ENCODE measurements around the gene ARL3.

The ARL3 gene

DNA sequence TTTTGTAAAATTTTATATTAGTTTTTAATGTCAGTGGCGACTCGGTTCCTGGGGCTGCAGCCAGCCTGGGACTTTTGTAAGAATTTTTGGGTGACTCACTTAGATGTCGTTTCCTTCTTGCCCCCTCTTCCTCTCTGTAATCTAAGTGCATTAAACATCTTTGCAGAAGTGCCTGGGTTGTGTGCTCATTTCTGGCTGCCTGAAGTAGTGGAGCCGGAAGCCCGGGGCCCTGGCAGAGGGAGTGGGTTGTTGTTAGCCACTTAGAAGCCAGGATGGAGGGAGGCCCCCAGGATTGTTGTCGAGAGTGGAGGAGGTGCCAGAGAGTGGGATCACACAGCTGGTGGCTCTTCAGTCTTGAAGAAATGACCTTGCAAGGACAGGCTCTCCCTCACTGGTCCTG lies 80.9 kb downstream of the ARL3 start:
- peak; percentile 37 to 84 for DNase-seq

DNA sequence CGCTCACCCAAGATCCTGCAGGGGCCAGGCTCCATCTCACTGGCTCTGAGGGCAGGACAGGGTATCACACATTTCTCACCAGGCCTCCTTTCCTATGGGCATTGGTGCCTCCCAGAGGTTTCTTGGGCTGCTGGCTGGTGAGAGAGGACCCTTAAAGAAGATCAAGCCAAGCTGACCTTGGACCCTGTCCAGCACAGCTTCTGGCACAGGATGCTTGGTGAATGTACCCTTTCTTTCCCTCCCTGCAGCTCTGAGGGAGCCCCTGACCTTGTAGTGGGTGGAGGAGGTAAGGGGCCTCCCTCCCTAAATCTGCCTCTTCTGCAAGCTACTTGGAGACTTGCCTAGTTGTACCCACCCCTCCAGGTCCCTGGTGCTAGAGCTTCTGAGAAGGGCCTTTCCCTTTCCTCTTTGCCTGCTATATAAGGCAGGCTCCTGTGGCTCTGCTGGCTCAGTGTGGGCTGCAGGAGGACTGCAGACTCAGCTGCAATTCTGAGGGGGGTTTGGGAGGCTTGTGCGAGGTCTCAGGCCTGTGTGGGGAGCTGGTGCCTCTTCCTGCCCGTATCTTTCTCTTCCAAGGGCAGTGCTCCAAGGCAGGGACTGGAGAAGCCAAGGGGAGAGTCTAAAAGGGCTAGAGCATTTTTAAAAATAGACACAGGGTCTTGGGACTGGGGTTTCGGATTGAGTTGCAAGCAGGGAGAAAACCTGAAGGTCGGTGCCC lies 81.6 kb downstream of the ARL3 start:
- DNase-seq: no peak

DNA sequence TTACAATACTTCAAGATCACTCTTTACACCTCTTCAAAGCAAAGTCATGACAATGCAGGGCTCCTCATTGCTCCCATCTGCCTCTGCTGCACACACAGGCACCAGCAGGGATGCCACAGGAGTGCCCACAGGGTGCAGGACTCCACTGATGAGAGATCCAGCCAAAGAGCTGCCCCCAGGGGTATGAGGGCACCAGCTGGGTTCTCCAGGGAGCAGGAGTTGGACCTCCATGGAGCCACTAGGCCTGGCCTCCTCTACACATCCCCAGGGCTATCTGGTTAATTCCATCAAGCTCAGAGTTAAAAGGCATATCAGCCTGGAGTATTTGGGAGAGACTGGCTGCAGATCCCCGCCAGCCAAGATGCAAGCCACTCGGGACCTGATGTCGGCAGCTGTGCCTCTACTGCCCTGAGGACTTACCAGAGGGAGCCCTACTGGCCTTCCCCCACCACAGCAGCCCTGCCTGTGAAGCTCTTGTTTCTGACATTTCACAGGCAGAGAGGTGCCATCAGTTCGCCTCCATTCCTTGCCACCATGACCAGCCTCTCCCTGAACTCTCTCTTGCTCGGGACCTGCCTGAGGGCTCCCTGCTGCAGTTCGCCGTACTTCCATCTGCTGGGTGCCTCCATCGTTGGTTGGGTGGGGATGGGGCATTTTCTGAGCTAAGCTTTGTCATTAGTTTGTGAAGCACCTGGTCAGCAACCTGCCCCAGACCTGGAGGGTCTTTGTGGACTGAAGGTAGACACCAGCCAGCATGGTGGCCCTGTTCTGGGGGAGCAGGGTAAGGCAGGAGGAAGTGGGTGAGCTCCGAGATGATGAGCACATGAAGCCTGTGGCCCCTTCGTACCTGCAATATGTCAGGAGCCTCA lies 82.4 kb downstream of the ARL3 start:
- no peak for DNase-seq

DNA sequence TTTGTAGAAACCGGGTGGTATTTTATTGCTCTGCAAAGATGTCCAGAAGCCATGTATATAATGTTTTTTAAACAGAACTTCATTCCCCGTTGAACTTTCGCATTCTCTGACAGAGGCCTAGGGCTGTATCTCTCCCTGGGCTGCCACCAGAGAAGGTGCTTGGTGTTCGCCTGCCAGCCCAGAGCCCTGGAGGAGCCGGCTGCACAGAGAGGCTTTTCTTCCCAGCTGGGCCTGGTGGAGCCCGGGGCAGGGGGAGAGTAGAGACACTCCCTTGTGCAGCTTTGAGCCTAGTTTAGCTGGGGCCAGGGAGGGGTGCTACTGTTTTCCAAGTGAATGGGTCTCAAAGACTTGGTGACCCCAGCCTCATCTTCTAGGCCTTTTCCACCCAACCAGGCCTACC lies 83.5 kb downstream of the ARL3 start:
- no peak for DNase-seq

DNA sequence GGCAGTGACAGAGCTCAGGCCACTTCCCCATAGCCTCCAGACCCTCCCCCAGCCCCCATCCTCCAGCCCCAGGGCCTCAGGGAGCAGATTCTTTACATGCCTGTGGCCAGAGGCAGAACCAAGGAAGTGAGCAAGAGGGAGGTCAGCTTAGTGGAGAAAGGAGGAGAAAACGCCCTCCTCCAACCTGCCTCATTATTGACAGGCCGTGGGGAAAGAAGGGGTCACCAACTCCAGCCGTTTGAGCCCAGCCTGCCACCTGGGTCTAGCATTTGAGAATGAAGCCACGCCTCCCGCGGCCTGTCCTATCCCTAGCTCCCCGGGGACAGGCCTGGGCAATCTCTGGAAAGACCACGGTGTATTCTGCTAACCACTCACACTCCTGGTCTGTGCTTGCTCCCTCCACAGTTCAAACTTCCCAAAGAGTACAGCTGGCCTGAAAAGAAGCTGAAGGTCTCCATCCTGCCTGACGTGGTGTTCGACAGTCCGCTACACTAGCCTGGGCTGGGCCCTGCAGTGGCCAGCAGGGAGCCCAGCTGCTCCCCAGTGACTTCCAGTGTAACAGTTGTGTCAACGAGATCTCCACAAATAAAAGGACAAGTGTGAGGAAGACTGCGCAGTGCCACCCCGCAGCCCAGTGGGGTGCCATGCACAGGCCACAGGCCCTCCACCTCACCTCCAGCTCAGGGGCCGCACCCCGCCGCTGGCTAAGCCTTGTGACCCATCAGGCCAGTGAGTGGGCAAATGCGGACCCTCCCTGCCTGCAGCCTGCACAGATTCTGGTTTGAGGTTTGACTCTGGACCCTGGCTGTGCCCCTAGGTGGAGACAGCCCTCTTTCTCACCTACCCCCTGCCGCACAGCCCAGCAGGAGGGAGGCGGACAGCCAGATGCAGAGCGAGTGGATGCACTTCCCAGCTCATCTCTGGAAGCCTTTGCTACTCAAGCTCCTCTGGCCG lies 84.3 kb downstream of the ARL3 start:
- no peak for DNase-seq

DNA sequence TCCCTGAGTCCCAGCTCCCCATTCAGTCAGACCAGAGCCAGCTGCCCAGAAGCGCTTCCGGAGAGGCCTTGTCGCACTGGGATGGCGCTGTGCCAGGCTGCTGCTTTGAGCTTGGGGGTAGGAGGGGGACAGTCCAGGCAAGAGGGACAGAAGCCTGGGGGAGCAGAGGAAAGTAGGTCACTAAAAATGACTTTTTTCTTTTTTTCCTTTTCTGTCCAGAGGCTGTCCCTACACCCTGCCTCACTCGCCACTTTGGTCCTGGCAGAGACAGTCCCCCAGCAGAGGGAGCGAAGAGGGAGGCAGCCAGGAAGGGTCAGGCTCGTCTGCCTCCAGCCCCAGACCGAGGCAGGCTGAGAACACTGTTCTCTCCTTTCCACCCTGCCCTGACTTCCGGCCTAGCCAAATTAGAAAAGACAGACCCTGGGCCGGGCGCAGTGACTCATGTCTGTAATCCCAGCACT lies 85.7 kb downstream of the ARL3 start:
- no peak for DNase-seq

DNA sequence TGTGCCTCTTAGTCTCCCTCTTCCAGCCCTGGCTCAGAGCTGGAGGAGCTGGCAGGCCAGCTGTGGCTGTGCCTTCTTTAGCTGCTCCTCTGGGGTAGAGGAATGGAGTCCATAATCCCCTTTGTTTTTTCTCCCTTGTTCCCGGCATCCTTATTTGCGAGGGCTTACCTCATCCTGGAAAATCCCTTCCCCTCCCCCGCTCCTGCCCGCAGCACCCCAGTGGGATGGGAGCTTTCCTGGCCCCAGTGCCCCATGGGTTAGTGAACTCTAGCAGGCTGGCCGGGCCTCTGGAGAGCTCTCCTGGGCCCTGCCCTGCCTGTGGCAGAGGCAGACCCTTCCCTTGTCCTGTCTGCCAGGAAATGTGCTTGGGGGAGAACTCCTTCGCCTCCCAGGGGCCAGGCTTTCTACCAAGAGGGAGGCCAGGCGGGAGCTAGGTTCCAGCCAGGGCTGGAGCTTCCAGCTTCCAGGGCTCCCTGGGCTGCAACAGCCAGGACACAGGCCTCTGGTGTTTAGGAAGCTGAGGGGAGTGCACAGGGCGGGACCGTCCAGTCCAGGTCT lies 86.4 kb downstream of the ARL3 start:
- no peak for DNase-seq

DNA sequence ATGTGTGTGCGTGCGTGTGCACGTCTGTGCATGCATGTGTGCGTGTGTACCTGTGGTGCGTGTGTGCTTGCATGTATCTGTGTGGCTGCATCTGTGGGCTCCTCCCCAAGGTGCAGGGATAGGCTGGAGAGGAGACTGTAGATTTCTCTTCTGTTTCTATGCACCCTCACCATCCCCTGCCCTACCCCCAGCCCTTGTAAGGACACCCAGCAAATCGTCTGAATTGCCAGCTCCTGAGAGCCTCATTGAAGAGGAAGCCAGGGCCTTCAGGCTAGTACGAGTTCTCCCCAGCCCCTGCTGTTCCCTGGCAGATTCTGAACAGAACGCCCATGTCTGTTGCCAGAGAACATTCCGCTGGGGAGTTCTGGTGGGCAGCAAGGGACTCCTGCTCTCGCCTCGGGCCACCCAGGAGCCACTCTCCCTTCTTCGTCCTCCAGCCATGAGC lies 86.9 kb downstream of the ARL3 start:
- no peak for DNase-seq

DNA sequence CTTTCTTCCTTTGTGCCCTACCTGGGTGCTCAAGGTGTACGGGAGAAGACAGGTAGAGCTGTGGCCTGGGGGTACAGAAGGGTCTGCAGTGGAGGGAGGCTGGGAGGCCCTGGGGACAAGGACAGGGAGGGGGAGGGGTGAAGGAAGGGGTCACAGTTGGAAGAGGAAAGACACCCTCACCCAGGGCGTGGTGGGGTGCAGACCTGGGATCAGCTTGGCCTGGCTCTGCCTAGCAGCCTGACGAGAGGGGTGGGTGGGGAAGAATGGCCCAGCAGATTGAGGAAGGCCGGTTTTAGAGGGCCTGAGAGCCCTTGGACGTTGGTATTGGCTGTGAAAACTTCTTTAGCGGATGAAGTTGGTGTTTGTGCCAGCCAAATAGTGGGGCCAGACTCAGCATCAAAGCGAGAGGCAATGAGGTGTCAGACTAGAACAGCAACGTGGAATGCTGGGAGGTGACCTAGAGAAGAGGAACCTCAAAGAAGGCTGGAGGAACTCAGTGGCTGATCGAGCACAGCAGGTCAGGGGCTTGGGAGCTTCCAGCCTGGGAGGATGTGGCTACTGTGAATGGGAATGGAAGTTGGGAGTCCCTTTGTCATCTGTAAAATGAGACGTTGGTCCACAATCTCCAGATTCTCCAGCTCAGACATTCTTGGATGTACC lies 88.0 kb downstream of the ARL3 start:
- DNase-seq: no peak

DNA sequence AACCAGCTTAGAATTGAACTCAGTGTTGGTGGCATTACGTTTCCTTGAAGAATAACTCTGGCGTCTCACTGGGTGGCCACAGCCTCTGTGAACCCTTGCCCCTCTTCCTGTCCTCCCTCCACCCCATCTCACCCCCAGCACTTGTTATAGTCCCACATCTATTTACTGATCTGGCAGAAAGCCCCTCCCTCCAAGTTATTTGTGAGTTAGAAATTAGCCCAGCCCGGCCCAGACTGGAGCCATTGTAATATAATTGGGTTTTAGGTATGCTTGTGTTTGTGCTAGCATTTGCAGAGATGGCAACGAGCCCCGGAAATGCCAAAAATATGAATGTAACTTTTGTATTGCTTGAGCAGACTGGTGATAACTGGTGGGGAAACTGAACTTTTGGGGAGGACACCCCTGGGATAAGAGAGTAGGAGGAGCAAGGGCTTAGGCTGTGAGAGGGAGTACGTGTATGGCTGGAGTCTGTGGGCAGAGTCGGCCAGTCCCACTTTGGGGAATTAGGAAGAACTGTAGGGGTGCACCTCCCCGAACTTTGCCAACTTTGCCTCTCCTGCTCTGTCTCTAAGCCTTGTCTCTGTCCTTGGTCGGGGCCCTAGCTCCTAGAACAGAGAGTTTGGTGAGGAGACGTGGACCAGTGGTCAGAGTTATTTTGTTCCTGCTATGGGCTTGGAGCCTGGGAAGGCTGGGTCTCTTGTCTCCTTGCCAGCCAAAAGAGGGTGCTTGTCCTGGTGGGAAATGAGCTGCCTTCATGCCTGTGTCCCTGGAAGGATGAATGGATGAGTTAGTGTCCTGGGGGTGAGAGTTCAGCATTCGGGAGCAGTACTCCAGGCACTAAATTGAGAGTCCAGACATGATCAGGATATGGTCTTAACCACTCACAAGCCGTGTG lies 89.2 kb downstream of the ARL3 start:
- no peak for DNase-seq

DNA sequence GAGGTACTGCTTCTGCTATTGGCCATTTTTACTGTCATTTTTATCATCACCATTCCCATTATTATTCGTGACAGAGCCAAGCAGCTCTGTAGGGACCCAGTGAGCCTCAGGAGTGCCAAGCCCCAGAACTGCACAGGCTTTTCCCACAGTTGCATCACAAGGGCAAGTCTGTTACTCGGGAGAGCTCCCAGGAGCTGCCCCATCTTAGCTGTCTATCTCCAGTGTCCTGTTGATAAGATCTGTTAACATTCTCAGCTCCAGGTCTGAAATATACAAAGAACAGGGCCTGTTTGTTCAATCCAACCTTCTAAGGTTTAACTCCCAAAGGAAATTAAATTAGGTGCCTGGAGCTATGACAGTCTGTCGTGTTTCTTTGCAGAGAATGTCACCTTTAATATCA lies 90.1 kb downstream of the ARL3 start:
- DNase-seq: no peak

Measured in bone marrow (tissue), 2 donors.